Common myeloid progenitor, CD34-positive (primary cell): ENCODE results near the gene CCL20.
"Not testable (repeated sequence)": the region's sequence is repeated elsewhere in the genome, so short reads cannot be mapped to it uniquely, and the experiment has no call there.

Source experiments
- CTCF ChIA-PET: fragments of 350-600 bp; sonication (Branson Sonifier 250); formaldehyde crosslinking; loops from one replicate; lab custom pipeline; 2021; ENCODE audit warnings: antibody characterized with exemption; lab: Charles Lee
- POLR2A ChIA-PET: fragments of 350-600 bp; sonication (Branson Sonifier 250); formaldehyde crosslinking; loops from one replicate; lab custom pipeline; 2021; ENCODE audit warnings: antibody characterized with exemption; lab: Charles Lee
- DNase-seq, 3 donors: peaks; one replicate each; pipeline versions ENCODE4 v3.0.0 to v3.0.0-alpha.2; 2013
- H3K27ac ChIP-seq, 2 experiments: 1 replicate in 1 of 2; 2 replicates in 1 of 2; pipeline ENCODE4 v1.7.0; 2013; ENCODE audit warnings: inconsistent platforms in 2 of 2, low read length in 2 of 2, mild to moderate bottlenecking in 2 of 2, low read depth in 1 of 2, moderate library complexity in 1 of 2; ENCODE audit not compliant: severe bottlenecking in 2 of 2, insufficient read depth in 1 of 2, poor library complexity in 1 of 2
- H3K27me3 ChIP-seq, 5 experiments: replicated peaks in 2 of 5; 1 replicate in 3 of 5; 2 replicates in 2 of 5; pipeline versions ENCODE4 v1.6.1 to v1.7.0; 2013; ENCODE audit warnings: low read length in 4 of 5, mild to moderate bottlenecking in 2 of 5, moderate library complexity in 2 of 5, inconsistent platforms in 1 of 5; ENCODE audit not compliant: insufficient read depth in 5 of 5, control insufficient read depth in 4 of 5
- H3K36me3 ChIP-seq, 4 experiments: 1 replicate in 2 of 4; 2 replicates in 2 of 4; pipeline versions ENCODE4 v1.6.1 to v1.7.0; 2013; ENCODE audit warnings: low read length in 3 of 4, control low read depth in 1 of 4, mild to moderate bottlenecking in 1 of 4; ENCODE audit not compliant: control insufficient read depth in 4 of 4, insufficient read depth in 4 of 4
- H3K4me1 ChIP-seq, 4 experiments: 1 replicate in 3 of 4; 2 replicates in 1 of 4; pipeline versions ENCODE4 v1.6.1 to v1.7.1; 2013; ENCODE audit warnings: low read length in 3 of 4, mild to moderate bottlenecking in 3 of 4, control low read depth in 1 of 4, inconsistent platforms in 1 of 4, moderate library complexity in 1 of 4; ENCODE audit not compliant: control insufficient read depth in 4 of 4, insufficient read depth in 4 of 4; ENCODE audit errors: control extremely low read depth in 1 of 4
- H3K4me3 ChIP-seq, 7 experiments: 1 replicate in 4 of 7; 2 replicates in 3 of 7; pipeline versions ENCODE4 v1.5.1 to v1.7.0; 2013; ENCODE audit warnings: mild to moderate bottlenecking in 7 of 7, low read length in 6 of 7, moderate library complexity in 6 of 7, inconsistent platforms in 2 of 7, low read depth in 2 of 7, control low read depth in 1 of 7; ENCODE audit not compliant: insufficient read depth in 4 of 7, control insufficient read depth in 1 of 7; ENCODE audit errors: extremely low read depth in 1 of 7
- H3K9me3 ChIP-seq, 5 experiments: 1 replicate in 4 of 5; 2 replicates in 1 of 5; pipeline versions ENCODE4 v1.6.1 to v1.7.1; 2013; ENCODE audit warnings: low read length in 4 of 5, mild to moderate bottlenecking in 2 of 5, inconsistent platforms in 1 of 5, low read depth in 1 of 5, moderate library complexity in 1 of 5; ENCODE audit not compliant: control insufficient read depth in 4 of 5, insufficient read depth in 2 of 5; ENCODE audit errors: control extremely low read depth in 1 of 5
- WGBS: methylation state at CpG from one replicate; pipeline ENCODE4 v1.1.5; 2013; ENCODE audit not compliant: insufficient coverage; 5-methylcytosine and 5-hydroxymethylcytosine counted together

CCL20 gene

GRCh38 chr2:227829337-227829736 is 15.7 kb downstream of the CCL20 start:
- ChIA-PET POLR2A (no interaction called here), CTCF (no interaction called here)
- no peak for DNase-seq
- H3K4me3 ChIP-seq, result no peak overlapping the region
- no peaks in the 10 kb centered on the region for H3K9me3 ChIP-seq
- no peaks in the 10 kb centered on the region for H3K36me3 ChIP-seq
- WGBS, result 100% methylated on average over 1 of the region's 2 CpGs
- no peaks in the 10 kb centered on the region for H3K4me1 ChIP-seq
- H3K27me3 ChIP-seq, result no peaks in the 10 kb centered on the region
- H3K27ac ChIP-seq, result no peak overlapping the region

- no peaks in the 10 kb centered on the region for H3K27me3 ChIP-seq
- ChIA-PET POLR2A (no interaction called here), CTCF (interaction anchor here (0.7 kb wide), 1 partner anchor 60 kb away, joined by 3 read pairs; no protein-coding TSS in a partner anchor)
- 100% methylated on average over 7 of the region's 10 CpGs for WGBS
- no peaks in the 10 kb centered on the region for H3K36me3 ChIP-seq
- H3K4me3 ChIP-seq, result no peak overlapping the region
- no peaks in the 10 kb centered on the region for H3K4me1 ChIP-seq
- H3K9me3 ChIP-seq, result peaks cover 0 to 1% (median 0%) of the 10 kb centered on the region in 5 experiments
- no peak for DNase-seq
- H3K27ac ChIP-seq, result no peak overlapping the region
These were observed 20.8 kb downstream of the CCL20 start for GRCh38 chr2:227834423-227834822.

- no peaks in the 10 kb centered on the region for H3K36me3 ChIP-seq
- no peak overlapping the region for H3K4me3 ChIP-seq
- H3K27ac ChIP-seq, result no peak overlapping the region
- CTCF ChIA-PET, result interaction anchor here (0.7 to 0.8 kb wide), 2 partner anchors 56 to 61 kb away, joined by 3 read pairs; no protein-coding TSS in a partner anchor
- no peak for DNase-seq
- H3K27me3 ChIP-seq, result no peaks in the 10 kb centered on the region
- no peaks in the 10 kb centered on the region for H3K4me1 ChIP-seq
- 100% methylated on average over 1 of the region's 5 CpGs for WGBS
- peaks cover 0 to 1% (median 0%) of the 10 kb centered on the region in 5 experiments for H3K9me3 ChIP-seq
- POLR2A ChIA-PET, result interaction anchor here (0.7 kb wide), 1 partner anchor 39 kb away, joined by 5 read pairs; no protein-coding TSS in a partner anchor
These were observed 21.4 kb downstream of the CCL20 start for GRCh38 chr2:227834916-227835650.

- H3K27ac ChIP-seq, H3K4me1 ChIP-seq, CTCF ChIA-PET, DNase-seq, H3K4me3 ChIP-seq, H3K27me3 ChIP-seq, H3K9me3 ChIP-seq, POLR2A ChIA-PET, H3K36me3 ChIP-seq: not testable (repeated sequence)
- 92% methylated on average over 7 of the region's 7 CpGs for WGBS
These were observed 25.9 kb downstream of the CCL20 start for GRCh38 chr2:227839339-227840129.

- ChIA-PET POLR2A (no interaction called here), CTCF (interaction anchor here (1.2 kb wide), 1 partner anchor 17 kb away, joined by 3 read pairs; no protein-coding TSS in a partner anchor)
These were observed 33.2 kb downstream of the CCL20 start for GRCh38 chr2:227846831-227847230.

GRCh38 chr2:227848146-227848545 is 34.5 kb downstream of the CCL20 start:
- H3K9me3 ChIP-seq, result no peaks in the 10 kb centered on the region
- no peaks in the 10 kb centered on the region for H3K36me3 ChIP-seq
- no peak overlapping the region for H3K4me3 ChIP-seq
- no peak for DNase-seq
- ChIA-PET CTCF (no interaction called here), POLR2A (no interaction called here)
- H3K27me3 ChIP-seq, result peaks cover 0 to 5% (median 0%) of the 10 kb centered on the region in 5 experiments
- WGBS, result 100% methylated on average over 3 of the region's 3 CpGs
- H3K4me1 ChIP-seq, result no peaks in the 10 kb centered on the region
- H3K27ac ChIP-seq, result no peak overlapping the region

More at GRCh38 chr2:227846831-227847230, 33.2 kb downstream of the CCL20 start:
- peaks cover 0 to 4% (median 0%) of the 10 kb centered on the region in 5 experiments for H3K27me3 ChIP-seq
- H3K4me3 ChIP-seq, result no peak overlapping the region
- no peaks in the 10 kb centered on the region for H3K36me3 ChIP-seq
- no peak overlapping the region for H3K27ac ChIP-seq
- H3K9me3 ChIP-seq, result no peaks in the 10 kb centered on the region
- WGBS, result no CpG with 5 or more reads among the region's 1 CpG
- DNase-seq, result no peak
- no peaks in the 10 kb centered on the region for H3K4me1 ChIP-seq

GRCh38 chr2:227848586-227848985 is 34.9 kb downstream of the CCL20 start:
- no peaks in the 10 kb centered on the region for H3K9me3 ChIP-seq
- H3K36me3 ChIP-seq, result no peaks in the 10 kb centered on the region
- no peaks in the 10 kb centered on the region for H3K4me1 ChIP-seq
- CTCF ChIA-PET, result no interaction called here
- 100% methylated on average over 2 of the region's 4 CpGs for WGBS
- no peak overlapping the region for H3K4me3 ChIP-seq
- H3K27me3 ChIP-seq, result peaks cover 0 to 8% (median 1%) of the 10 kb centered on the region in 5 experiments
- POLR2A ChIA-PET, result no interaction called here
- no peak for DNase-seq
- no peak overlapping the region for H3K27ac ChIP-seq
